ENCODE data around the gene L3HYPDH.
"Not testable (repeated sequence)": the region's sequence is repeated elsewhere in the genome, so short reads cannot be mapped to it uniquely, and the experiment has no call there.

L3HYPDH gene

DNA sequence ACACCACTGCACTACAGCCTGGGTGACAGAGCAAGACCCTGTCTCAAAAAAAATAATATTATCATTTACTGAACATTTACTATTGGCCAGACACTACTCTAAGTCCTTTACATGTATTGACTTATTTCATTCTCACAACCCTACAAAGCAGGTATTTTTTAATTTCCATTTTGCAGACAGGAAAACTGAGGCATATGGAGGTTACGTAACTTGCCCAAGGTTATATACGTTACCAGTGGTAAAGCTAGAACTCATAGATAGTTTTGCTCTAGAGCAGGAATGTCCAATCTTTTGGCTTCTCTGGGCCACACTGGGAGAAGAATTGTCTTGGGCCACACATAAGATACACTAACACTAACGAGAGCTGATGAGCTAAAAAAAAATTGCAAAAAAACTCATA lies 5.7 kb downstream of the L3HYPDH start:
- DNase-seq (ENCODE audit: low spot score): no peak

DNA sequence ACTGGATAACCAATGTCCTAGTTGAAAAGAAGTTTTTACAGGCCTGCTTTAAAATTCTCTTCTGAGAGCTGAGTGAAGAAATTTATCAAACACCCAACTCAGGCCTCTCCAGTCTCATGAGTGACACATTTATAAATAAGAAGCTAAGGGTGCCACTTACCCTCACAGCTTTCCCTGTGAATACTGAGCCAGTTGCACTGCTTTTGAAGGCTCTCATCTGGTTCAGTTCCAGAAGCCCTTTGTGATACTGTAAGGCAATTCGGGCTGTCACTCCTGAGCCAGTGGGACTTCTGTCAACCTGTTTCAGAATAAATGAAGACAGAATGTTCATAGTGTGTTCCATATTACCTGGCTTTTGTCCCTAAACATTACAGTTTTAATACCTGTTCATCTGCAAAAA lies 8.5 kb downstream of the L3HYPDH start:
- no peak for DNase-seq (ENCODE audit: low spot score)

DNA sequence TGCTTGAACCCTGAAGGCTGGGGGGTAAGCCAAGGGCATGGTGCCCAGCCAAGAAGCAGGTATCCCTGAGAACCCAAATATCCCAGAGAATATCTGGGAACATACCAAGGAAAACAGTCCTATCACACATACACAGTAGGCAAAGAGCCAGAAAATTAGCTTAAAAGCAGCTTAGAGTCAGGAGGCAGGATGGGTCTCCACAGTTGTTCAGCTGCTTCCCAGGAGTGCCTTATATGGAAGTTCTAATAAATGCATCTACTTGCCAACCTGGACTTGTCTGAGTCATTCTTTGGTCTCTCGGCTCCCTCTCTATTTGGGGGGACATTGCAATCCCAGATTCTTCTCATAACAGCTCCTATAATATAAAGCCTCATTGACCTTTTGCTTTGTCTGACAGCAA lies 10.0 kb downstream of the L3HYPDH start:
- DNase-seq (ENCODE audit: low spot score): no peak

DNA sequence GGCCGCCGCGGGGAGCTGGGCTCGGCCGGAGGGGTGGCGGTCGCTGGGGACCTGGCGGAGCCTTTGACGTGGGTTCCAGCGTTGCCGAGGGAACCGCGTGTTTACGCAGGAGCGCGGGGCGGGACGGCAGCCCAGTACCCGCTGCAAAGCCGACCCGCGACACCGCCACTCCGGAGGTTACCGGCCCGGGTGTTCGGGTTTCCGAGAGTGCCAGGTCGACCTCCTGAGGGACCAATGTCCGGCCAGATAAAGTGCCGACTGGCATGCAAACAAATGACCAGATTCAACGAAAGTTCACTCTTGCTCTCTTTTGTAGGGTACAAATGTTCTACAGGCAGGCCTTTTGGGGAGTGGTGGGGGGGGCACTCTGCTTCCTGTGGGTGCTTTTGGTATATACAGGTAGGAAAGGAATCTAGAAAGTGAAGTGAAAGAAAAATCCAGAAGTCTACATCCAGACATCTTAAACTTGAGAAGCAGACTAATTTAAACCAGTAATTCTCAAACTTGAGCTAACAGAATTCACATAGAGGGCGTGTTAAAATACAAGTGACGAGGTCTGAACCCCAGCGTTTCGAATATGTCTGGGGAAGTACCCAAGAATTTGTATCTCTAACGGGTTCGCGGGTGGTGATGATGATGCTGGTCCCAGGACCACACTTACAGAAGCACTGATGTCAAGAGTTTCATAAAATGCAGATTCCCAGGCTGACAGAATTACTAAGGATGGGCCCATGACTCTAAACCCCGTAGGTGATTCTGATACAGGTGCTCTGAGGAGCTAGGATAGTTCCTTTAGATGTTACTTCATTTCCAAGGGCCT lies 18.7 kb downstream of the L3HYPDH start, which contains the start of gene GPR135:
Gene GPR135 (minus strand): TSS at position 65 of the 820 bp plus-strand sequence. CDS start 154 bp downstream, outside the sequence.
- DNase-seq (ENCODE audit: low spot score): no peak

DNA sequence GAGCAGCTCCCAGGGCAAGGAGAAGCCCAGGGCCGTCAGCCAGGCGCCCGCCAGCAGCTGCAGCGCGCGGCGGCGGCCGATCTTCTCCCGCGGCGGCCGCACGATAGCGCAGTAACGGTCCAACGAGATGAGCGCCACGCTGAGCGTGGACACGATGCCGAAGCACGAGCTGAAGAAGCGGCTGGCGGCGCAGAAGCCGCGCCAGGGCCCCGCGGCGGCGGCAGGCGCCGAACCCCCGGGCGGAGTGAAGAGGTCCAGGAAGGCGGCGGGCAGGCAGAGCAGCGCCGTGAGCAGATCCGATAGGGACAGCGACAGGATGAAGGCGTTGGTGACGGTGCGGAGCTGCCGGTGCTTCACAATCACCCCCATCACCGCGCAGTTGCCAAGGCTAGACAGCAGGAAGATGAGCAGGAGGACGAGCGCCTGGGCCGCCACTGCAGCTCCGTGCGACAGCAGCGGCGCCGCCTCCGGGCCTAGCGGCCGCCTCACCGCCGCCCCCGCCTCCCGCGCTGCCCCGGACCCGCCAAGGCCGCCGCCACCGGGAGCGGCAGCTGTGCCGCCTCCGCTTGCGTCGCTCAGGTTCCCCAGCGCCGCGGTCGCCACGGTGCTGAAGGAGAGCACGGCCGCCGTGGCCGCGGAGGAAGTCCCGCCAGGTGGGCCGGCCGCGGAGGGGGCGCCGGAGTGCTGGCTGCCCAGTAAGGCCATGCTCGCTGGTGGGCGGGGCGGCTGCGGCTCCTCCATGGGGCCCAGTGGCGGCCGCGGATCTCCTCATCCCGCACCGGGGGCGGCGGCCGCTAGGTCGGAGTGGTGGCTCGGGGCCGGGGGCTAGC lies 19.5 kb downstream of the L3HYPDH start:
- DNase-seq (ENCODE audit: low spot score): peak; percentile 83

DNA sequence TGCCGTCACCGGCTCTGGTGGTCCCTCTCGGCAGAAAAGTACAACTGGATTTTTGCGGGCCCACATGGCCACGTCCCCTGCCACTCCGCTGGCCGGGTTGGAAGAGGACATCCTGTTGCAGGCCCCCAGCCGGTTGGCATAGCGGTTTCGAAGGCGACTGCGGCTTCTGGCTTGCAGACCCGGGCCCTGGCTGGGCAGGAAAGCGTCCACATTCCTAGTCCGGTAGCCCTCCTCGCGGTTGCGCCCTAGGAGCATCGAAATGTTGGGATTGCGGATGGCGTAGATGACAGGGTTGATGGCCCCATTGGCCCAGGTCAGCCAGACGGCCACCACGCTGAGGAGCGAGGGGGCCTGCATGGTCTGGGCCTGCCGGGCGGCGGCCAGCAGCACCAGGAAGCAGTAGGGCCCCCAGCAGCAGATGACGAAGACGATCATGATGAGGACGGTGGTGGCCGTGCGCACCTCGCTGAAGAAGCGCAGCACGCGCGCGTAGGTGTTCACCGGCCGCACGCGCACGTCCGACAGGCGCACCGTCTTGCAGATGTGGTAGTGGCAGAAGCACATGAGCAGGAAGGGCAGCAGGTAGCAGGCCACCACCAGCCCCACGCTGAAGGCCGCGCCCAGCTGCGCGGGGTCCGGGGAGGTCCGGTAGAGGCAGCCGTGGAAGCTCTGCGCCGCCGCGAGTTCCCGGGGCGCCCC lies 20.3 kb downstream of the L3HYPDH start:
- DNase-seq (ENCODE audit: low spot score): no peak

DNA sequence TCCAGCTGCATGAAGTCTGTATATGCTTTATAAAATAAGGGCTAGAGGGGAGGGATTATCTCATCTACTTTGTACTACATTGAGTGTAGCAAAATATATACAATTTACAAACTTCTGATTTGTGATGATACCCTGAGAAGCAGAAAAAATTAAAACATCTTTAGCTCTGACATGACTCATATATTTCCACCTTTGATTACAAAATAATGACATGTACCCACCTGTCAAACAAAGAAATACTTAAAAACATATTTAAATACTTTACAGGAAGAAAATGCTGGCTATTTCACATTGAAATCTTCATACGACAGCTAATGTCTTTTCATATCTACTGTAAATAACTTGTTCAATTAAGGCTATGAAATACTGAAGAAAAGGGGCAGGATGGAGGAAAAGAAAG lies 22.3 kb downstream of the L3HYPDH start:
- DNase-seq (ENCODE audit: low spot score): no peak

DNA sequence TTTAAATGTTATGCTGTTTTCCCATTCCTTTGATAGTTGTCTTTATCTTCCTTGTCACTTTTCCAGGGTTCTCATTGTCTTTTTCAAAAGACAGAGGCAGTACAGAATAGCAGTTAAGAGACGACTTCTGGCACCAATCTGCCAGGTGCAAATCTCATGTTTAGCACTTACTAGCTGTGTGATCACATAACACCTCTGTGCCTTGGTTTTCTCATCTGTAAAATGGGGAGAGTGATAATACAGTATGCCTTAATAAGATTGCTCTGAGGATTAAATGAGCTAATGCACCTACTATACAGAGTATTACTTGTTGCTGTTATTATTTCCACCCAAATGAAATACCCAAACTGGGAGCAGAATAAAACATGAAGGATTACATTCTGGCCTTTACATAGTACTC lies 23.8 kb downstream of the L3HYPDH start:
- no peak for DNase-seq (ENCODE audit: low spot score)

DNA sequence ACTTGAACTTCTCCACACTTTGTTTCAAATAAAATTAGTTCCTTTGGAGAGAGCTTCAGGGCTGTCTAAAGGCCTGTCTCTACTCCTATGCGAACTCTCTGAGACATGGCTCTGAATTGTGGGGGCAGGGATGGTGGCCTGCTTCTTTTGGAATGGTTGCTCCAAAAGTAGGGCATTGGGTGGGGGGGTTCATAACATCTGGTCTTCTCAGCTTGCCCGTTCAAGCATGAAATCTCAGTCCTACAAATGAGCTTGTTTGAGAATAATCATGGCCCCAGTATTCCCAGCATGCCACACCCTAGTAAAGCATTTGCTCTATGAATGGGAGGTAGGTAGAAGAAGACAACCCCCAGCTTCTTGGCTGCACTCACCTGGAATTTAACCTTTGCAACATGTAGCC lies 25.7 kb downstream of the L3HYPDH start:
- no peak for DNase-seq (ENCODE audit: low spot score)

DNA sequence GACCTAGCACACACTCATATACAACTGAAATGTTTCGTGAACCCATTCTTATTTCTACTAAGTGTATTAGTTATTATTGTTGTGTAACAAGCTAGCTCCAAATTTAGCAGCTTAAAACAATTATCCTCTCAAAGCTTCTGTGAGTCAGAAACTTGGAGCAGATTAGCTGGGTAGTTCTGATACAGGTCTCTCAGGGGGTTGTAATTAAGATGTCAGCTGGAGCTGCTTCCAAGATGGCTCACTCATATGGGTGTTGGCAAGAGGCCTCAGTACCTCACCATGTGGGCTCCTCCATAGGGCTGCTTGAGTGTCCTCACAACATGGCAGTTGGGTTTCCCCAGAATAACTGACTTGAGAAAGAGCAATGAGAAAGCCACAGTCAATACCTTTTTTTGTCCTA lies 28.8 kb downstream of the L3HYPDH start:
- DNase-seq (ENCODE audit: low spot score): no peak

DNA sequence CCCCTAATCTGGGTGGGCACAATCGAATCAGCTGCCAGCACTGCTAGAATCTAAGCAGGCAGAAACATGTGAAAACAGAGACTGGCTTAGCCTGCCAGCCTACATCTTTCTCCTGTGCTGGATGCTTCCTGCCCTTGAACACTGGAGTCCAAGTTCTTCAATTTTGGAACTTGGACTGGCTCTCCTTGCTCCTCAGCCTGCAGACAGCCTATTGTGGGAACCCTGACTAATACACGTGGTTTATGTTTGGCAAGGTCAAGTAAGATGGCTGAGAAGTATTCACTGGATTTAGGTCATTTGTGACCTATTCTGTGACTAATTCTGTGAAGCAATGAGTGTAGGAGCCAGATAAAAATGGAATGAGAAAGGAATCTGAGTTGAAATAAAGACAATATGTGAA lies 30.1 kb downstream of the L3HYPDH start:
- no peak for DNase-seq (ENCODE audit: low spot score)

DNA sequence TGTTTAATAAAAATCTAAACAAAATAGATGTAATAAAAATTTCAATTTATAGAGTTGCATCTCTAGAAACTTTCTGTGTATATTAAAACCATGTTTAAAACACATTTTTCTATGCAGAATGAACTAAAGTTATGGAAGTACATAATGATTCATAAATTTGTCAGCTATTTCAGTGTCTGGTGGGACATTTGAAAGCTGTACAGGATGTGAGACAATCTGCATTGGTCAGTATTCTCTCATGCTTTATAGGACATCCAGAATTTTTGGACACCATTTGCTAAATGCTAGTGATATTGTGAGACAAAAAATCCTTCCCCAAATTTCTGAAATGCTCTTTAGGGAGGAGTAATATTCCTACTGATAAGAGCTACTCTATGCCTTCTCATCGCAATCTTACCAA lies 32.4 kb downstream of the L3HYPDH start:
- DNase-seq (ENCODE audit: low spot score): no peak

DNA sequence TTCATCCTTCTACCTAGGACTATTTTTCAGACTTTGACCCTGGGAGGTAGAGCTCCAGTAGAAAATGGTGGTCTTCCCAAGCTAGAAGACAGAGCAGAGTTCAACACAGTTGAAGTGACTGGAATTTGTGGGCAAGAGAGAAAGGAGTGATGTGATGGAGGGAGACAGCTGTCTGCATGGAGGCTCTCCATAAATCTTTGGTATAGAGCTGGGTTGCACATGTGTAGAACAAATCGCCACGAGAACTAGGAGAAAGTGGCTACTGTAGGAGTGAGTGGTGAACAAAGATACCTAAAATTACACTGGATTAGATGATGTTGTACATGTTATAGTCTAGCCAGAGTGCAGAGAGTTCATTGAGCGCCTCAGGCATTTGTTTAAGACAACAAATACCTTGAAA lies 33.5 kb downstream of the L3HYPDH start:
- DNase-seq (ENCODE audit: low spot score): no peak

DNA sequence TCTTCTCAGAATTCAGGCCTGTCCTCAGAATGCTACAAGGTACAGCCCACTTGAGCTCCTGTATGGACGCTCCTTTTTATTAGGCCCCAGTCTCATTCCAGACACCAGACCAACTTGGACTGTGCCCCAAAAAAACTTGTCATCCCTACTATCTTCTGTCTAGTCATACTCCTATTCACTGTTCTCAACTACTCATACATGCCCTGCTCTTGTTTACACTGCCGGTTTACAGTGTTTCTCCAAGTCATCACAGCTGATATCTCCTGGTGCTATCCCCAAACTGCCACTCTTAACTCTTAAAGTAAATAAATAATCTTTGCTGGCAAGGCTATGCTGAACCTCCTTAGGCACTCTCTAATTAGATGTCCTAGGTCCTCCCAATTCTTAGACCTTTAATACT lies 35.5 kb downstream of the L3HYPDH start:
- DNase-seq (ENCODE audit: low spot score): not testable (repeated sequence)

DNA sequence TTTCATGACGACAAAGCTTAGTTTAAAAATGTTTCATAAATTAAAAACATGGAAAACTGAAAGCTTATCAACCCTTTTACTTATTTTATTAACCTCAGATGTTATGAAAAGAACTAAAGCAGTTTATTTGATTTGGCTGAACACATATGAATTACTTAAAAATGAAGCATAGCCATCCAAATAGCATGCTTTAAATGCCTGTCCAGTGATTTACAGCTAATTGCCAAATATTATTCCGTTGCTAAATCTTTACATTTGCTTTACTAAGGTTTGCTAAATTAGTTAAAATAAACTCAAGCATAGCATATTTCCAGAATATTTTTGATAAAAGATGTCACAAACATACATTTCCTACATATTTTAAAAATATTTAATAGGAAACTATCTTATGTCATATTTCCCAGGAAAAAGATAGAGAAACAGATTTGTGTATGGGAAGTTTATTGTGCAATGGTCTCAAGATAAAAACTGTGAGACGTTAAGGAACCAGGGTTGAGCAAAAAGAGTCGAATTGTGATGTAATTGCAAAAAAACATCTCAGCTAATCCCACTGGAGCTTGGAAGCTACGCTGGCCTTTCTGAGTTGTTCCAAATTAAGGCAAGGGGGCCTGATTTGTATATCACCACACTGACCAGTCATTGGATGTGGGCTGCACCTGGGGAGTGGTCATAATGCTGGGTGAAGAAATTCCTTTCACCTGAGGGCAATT lies 44.8 kb downstream of the L3HYPDH start:
- no peak for DNase-seq (ENCODE audit: low spot score)

DNA sequence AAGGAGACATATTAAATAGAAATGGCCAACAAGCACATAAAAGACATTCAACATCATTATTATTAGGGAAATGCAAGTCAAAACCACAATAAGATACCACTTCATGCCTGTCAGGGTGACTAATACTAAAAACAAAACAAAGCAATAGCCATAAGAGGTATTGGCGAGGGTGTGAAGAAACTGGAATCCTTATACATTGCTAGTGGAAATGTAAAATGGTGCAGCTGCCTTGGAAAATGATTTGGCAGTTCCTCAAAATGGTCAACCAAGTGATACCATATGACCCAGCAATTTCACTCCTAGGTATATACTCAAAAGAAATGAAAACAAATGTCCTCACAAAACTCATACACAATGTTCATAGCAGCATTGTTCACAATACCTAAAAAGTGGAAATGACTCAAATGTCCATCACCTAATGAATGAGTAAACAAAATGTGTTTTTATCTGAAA lies 46.0 kb downstream of the L3HYPDH start:
- no peak for DNase-seq (ENCODE audit: low spot score)

DNA sequence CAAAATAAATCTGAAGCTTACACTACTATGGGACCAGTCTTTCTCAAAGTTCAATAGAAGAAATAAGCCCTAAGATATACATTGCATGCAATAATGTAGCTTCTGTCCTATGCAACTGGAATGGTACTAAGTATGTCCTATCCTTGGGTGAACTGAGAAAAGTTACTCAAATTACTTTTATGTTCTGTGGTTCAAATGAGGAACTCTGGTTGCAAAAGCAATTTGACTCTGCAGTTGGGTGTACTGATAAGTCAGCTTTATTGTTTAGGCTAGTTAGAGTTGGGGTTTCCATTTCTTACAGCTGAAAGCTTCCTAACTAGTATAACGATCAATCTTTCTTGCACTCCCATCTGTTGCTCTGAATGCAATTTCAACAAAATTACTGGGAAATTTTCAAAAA lies 48.2 kb downstream of the L3HYPDH start:
- DNase-seq (ENCODE audit: low spot score): no peak

DNA sequence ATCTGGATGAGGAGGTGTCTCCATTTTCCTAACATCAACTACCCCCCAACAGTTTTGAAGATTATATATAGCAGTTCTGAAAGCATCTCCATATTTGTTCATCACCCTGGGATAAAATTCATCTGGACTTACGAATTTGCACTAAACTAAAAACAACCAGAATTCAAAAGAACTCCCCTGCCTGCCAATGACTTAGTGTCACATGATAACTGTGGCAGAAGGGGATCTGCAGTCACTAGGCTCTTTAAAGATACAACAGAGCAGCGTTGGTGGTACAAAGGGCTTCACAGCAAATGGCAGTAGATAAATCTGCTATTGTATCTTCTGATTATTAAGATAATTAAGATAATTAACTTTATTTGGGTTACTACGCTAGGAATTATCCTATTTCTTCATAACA lies 49.1 kb downstream of the L3HYPDH start:
- DNase-seq (ENCODE audit: low spot score): no peak

DNA sequence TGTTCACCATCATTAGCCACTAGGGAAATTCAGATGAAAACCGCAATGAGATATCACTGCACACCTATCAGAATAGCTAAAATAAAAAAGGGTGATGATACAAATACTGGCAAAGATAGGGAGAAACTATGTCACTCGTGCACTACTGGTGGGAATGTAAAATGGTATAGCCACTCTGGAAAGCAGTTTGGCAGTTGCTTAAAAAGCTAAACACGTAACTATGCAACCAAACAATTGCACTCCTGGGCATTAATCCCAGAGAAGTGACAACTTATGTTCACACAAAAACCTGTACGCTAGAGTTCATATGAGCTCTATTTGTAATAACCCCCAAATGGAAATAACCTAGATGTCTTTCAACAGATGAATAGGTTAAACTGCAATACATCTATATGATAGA lies 54.4 kb downstream of the L3HYPDH start:
- no peak for DNase-seq (ENCODE audit: low spot score)

DNA sequence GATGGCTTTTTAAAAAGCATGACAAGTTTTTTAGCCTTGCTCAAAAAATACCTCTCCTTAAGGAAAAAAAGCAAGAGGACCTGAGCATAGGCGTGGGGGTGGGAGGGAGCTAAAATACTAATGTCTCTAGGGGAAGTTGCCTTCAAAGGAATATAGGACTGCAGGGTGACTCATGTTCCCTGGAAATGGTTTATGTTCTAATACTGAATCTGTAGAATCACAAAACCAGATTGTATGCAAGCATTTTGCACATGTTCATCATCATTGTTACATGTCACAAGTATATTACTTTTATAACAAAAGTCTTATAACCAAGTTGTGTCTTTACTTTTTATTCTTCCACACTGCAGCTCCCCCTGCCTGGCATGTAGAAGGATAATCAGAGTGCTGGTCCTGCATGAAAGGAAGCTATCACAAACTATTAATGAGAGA lies 55.6 kb downstream of the L3HYPDH start:
- DNase-seq (ENCODE audit: low spot score): no peak

DNA sequence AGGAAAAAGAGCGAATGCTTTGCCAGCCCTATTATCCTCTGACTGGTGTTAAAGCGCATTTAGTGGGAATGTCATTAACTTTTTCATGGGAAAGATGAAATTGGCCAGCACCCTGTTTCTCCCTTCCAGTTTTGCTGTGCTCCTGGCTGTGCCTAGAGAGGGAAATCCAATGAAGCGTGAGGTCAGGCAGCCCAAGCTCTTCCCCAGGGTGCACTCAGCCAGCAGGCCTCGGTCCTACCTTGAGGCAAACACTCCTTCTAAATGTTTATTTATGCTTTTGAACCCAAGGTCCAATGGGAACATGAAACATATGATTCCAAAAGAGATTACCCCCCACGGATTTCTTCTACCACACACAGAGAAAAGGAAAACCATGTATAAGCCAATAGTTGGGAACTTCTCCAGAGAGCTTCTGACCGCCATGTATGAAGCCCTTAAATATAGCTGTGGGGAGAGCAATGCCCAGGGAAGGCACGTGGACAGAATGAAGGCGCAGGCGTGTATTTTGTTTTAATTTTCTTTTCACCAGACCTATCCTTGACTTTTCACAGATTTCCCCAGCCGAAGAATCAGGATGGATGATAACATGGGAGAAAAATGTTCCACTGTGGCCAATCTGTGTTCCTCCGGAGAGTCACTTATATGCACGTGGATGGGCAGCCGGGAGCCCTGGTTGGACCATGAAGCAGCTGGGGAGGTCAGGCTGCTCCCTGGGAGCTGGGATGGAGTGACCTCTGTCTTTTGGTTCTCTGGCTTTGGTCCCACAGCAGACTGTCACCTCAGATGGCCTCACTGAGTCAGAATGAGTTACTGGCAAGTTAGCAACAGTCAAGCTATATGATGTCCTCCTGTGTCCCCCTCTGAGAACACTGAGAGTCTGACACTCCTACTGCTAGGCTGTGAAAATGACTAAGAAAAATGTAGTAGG lies 56.3 kb downstream of the L3HYPDH start:
- DNase-seq (ENCODE audit: low spot score): no peak

Measured in ecto neural progenitor cell (in vitro differentiated cells).